GM10248 (cell line): Measurements from ENCODE around the gene USP5.
A peak's percentile ranks its signal among the peaks of the same experiment; 100 is the strongest.
"Not testable (repeated sequence)": the region's sequence is repeated elsewhere in the genome, so short reads cannot be mapped to it uniquely, and the experiment has no call there.

Source experiments
- CTCF ChIA-PET: fragments of 300-600 bp; sonication (Branson Sonifier 250); formaldehyde crosslinking; extraction: SDS; loops from one replicate; lab custom pipeline; 2021; ENCODE audit warnings: antibody characterized with exemption; lab: Yijun Ruan, JAX
- POLR2A ChIA-PET: fragments of 350-650 bp; sonication (Branson Sonifier 250); formaldehyde crosslinking; extraction: SDS; loops from one replicate; lab custom pipeline; 2020; ENCODE audit warnings: antibody characterized with exemption; lab: Yijun Ruan, JAX
- DNase-seq: peaks from one replicate; pipeline ENCODE4 v3.0.0; 2012; ENCODE audit errors: extremely low spot score
- TF ChIP-seq, protein P1 (sequence below): IDR thresholded peaks from 2 replicates; pipeline ENCODE4 v1.5.1; 2012; ENCODE audit warnings: mild to moderate bottlenecking, low read depth; ENCODE audit errors: extremely low read depth, missing control alignments, control extremely low read depth

USP5 gene

DNA sequence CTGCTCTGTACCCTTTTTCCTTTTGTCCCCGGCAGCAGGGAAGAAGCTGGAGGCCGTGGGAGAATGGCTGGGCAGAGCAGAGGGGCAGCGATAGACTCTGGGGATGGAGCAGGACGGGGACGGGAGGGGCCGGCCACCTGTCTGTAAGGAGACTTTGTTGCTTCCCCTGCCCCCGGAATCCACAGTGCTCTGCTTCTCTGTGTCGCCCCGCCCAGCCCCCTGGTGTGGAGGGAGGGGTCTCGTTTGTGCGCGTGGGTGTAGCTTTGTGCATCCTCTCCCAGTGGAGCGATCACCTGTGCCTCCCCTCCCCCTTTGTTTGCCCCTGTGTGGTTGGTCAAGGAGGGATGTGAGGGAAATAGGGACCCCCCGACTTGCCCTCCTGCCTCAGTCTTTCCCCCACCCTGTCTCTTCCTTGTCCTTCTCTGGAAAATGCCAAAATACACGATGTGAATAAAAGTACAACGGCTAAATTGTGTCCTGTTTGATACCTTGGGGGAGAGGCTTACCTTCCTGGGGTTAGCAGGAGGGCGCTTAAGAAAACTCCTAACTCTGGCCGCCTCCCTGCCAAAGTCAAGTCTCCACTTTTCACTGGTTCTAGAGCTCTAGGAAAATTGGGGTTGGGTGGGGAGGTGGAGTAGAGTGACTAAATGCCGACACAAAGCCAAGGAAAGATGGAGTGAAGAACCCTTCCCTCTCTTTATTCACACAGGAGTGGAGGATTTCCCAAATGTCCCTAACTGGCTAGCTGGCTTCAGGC, 14.4 kb downstream of the USP5 start:
- DNase-seq = no peak
- ChIA-PET POLR2A (interaction anchor here (0.5 to 2.7 kb wide), 21 partner anchors 7 to 205 kb away, joined by 3 to 89 read pairs (median 6); partner anchors contain the start of genes C12orf57, CDCA3, COPS7A and PTMS), CTCF (interaction anchor here (1.1 to 11.3 kb wide), 5 partner anchors 13 to 99 kb away, joined by 3 to 130 read pairs (median 11); partner anchors contain the start of genes CDCA3 and USP5)
- TF ChIP-seq, protein P1, sequence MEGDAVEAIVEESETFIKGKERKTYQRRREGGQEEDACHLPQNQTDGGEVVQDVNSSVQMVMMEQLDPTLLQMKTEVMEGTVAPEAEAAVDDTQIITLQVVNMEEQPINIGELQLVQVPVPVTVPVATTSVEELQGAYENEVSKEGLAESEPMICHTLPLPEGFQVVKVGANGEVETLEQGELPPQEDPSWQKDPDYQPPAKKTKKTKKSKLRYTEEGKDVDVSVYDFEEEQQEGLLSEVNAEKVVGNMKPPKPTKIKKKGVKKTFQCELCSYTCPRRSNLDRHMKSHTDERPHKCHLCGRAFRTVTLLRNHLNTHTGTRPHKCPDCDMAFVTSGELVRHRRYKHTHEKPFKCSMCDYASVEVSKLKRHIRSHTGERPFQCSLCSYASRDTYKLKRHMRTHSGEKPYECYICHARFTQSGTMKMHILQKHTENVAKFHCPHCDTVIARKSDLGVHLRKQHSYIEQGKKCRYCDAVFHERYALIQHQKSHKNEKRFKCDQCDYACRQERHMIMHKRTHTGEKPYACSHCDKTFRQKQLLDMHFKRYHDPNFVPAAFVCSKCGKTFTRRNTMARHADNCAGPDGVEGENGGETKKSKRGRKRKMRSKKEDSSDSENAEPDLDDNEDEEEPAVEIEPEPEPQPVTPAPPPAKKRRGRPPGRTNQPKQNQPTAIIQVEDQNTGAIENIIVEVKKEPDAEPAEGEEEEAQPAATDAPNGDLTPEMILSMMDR = no peak

DNA sequence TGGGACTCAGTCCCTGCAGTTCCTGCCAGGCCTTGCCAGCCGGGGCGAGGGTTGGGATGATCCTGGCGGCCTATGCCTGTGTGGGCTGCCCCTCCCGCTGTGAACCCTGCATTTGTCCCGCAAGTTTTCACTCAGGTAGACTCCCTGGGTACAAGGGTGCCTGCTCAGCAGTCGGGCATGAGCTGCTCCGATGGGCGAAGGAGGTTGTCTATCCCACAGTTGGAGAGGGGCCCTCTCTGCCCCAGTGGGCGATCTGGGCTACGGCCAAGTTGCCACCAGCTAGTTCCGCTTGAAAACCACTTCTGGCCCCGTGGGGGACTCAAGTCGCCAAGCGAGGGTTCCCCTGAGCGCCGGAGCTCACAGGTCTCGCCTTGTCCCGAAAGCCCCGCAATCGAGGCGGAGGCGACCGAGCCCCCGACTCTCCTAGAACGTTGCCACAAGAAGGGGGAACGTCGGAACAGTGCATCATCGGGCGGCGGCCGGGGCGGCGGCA, 15.0 kb downstream of the USP5 start:
- ChIA-PET CTCF (interaction anchor here (0.7 to 11.3 kb wide), 7 partner anchors 13 to 98 kb away, joined by 3 to 130 read pairs (median 9); partner anchors contain the start of genes CDCA3 and USP5), POLR2A (interaction anchor here (0.5 to 3.0 kb wide), 44 partner anchors 8 to 531 kb away, joined by 3 to 89 read pairs (median 4); partner anchors contain the start of genes C12orf57, CDCA3, COPS7A and ENO2)
- TF ChIP-seq, protein P1 = no peak
- DNase-seq = no peak

DNA sequence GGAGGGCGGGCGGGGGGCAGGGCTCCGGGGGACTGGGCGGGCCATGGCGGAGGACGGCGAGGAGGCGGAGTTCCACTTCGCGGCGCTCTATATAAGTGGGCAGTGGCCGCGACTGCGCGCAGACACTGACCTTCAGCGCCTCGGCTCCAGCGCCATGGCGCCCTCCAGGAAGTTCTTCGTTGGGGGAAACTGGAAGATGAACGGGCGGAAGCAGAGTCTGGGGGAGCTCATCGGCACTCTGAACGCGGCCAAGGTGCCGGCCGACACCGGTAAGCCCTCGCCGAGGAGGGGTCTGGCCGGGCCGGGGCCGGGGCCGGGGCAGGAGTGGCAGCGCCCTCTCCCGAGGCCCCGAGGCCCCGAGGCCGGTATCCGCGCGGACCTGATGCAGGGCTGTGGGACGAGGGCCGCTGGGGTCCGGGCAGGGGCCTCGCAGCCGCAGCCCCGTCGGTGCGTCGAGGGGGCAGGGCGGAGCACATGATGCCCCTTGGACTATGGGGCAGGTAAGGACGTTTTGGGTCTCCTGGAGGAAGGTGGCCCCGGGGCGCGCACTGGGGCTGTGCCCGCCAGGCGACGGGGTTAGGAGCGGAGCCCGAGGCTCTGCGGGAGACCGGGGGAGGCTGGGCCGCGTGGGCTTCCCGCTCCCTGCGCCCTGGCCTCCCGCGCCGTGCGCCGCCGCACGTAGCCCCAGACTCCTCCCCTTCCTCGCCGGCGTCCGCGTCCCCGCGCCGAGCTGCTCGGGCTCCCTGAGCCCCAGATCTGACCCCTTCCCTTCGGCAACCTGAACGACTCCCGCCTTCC, 15.7 kb downstream of the USP5 start, which contains the start of gene TPI1:
Gene TPI1 (plus strand): TSS at position 119 of the 798 bp plus-strand sequence. CDS start 36 bp downstream, at position 155.
- ChIA-PET POLR2A (interaction anchor here (0.6 to 3.0 kb wide), 43 partner anchors 9 to 531 kb away, joined by 3 to 89 read pairs (median 4); partner anchors contain the start of genes C12orf57, CDCA3, COPS7A and ENO2), CTCF (interaction anchor here (0.6 to 11.3 kb wide), 13 partner anchors 14 to 241 kb away, joined by 3 to 130 read pairs (median 5); partner anchors contain the start of genes C1RL, CDCA3 and USP5)
- peak; percentile 96 for DNase-seq
- TF ChIP-seq, protein P1 = no peak

DNA sequence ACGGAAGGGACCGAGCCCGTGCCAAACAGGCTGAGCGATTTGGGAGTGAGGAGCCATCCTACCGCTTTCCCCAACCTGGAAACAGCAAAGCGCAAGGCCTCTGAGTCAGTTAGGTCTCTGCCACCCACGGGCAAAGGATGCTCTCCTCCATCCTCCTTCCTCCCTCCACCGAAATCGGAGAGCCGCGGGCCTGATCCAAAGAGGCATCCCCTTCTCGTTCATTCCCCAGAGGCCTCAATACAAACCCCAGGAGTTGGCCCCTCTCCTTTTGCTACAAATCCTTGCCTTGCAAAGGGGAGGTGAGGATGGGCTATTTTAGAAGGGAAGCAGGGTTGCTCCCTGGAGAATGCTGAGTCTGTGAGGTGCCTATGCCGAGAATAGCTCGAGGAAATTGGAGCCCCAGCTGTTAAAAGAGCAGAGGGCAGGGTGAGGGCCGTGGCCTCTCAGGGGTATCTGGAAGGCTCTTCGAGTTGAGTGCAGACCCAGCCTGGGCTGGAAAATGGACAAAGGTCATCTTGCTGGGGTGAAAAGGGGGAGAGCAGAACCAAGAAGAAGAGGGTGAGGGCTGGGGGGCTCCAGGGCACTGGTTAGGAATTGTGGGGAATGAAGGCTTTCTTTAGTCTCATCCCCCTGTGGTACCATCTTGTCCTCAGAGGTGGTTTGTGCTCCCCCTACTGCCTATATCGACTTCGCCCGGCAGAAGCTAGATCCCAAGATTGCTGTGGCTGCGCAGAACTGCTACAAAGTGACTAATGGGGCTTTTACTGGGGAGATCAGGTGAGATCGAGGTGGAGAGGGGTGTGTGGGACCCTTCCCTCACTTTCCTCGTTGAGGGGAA, 16.5 kb downstream of the USP5 start:
- ChIA-PET POLR2A (interaction anchor here (0.6 to 3.0 kb wide), 19 partner anchors 12 to 247 kb away, joined by 3 to 89 read pairs (median 7); partner anchors contain the start of genes C12orf57, CDCA3, COPS7A and ENO2), CTCF (interaction anchor here (0.9 to 11.3 kb wide), 24 partner anchors 9 to 240 kb away, joined by 3 to 130 read pairs (median 8); partner anchors contain the start of genes C1RL, CDCA3, MLF2 and USP5)
- TF ChIP-seq, protein P1 = no peak
- DNase-seq = no peak

DNA sequence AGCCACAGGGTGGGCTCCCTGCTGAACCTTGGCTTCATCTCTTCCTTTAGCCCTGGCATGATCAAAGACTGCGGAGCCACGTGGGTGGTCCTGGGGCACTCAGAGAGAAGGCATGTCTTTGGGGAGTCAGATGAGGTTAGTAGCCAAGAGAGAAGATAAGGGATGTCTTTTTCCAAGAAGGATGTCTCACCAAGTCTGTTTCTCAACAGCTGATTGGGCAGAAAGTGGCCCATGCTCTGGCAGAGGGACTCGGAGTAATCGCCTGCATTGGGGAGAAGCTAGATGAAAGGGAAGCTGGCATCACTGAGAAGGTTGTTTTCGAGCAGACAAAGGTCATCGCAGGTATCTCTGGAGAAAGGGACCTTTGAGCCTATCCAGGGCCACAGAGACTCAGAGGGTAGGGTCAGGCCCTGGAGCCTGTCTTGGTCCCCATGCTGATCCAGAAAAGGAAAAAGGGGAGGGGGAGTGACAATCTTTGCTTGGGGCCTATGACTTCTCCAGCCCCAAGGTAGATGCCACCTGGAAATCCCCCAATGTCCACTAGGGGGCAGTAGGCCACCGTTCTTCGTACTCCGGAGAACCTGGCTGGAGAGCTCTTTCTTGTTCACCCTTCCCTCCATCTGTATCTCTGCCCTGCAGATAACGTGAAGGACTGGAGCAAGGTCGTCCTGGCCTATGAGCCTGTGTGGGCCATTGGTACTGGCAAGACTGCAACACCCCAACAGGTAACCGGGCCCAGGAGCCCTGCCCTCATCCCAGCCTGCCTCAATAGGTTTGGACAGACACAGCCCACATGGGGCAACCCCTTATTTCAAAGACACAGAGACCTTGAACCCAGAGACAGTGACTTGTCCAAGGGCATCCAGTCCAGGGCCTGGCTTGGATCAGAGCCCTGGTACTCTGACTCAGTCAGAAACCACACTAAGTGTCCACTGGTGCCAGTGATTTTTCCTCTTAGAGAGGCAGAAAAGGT, 17.4 kb downstream of the USP5 start:
- TF ChIP-seq, protein P1 = peak; percentile 82
- DNase-seq = peak; percentile 72
- CTCF ChIA-PET = interaction anchor here (0.6 to 11.3 kb wide), 36 partner anchors 8 to 329 kb away, joined by 3 to 130 read pairs (median 4); partner anchors contain the start of genes C1RL, CDCA3, COPS7A and LRRC23
- POLR2A ChIA-PET = interaction anchor here (0.5 to 4.8 kb wide), 9 partner anchors 17 to 693 kb away, joined by 3 to 89 read pairs (median 7); partner anchors contain the start of genes C12orf57, CDCA3 and USP5

DNA sequence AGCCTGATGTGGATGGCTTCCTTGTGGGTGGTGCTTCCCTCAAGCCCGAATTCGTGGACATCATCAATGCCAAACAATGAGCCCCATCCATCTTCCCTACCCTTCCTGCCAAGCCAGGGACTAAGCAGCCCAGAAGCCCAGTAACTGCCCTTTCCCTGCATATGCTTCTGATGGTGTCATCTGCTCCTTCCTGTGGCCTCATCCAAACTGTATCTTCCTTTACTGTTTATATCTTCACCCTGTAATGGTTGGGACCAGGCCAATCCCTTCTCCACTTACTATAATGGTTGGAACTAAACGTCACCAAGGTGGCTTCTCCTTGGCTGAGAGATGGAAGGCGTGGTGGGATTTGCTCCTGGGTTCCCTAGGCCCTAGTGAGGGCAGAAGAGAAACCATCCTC, 18.4 kb downstream of the USP5 start:
- not testable (repeated sequence) for DNase-seq
- POLR2A ChIA-PET = interaction anchor here (4.8 kb wide), 1 partner anchor 18 kb away, joined by 46 read pairs; the partner anchor contains the start of genes CDCA3 and USP5
- CTCF ChIA-PET = interaction anchor here (0.6 to 11.3 kb wide), 15 partner anchors 10 to 243 kb away, joined by 3 to 130 read pairs (median 9); partner anchors contain the start of genes CDCA3, COPS7A, LRRC23 and MLF2
